Upper lobe of left lung (tissue), 4 donors: Measurements from ENCODE around the gene TMEM170A.
A peak's percentile ranks its signal among the peaks of the same experiment; 100 is the strongest.

ENCODE experiments used
- CTCF ChIP-seq, 6 experiments: fragments of 450-650 bp in 4 of 6; fragments of 200-600 bp in 2 of 6; sonication (generic) in 2 of 6; IDR thresholded peaks; one replicate each; pipeline ENCODE4 v1.5.1; 2016 to 2019; ENCODE audit warnings: antibody characterized with exemption in 6 of 6
- POLR2A ChIP-seq, 4 donors: fragments of 450-650 bp; IDR thresholded peaks; one replicate each; pipeline ENCODE4 v1.5.1; 2016 to 2017; ENCODE audit warnings: antibody characterized with exemption in 4 of 4, mild to moderate bottlenecking in 2 of 4
- POLR2AphosphoS5 ChIP-seq, 2 donors: sonication (generic); formaldehyde crosslinking; IDR thresholded peaks; one replicate each; pipeline ENCODE4 v1.5.1; 2017; ENCODE audit warnings: antibody characterized with exemption in 2 of 2

GRCh38 chr16:75464122-75464918 is at the start of gene TMEM170A:
- TF ChIP-seq POLR2AphosphoS5 (IDR thresholded peaks at IDR 0.05) (peak; percentile 96), CTCF (IDR thresholded peaks at IDR 0.05) (peak in 5 of 6 experiments; percentile 100), POLR2A (IDR thresholded peaks at IDR 0.05) (peak in 3 of 4 donors; percentile 86 to 98 (median 95))
